Activated CD8-positive, alpha-beta memory T cell treated with anti-CD3 and anti-CD28 coated beads for 1 hour (primary cell): Measurements from ENCODE around the gene LYSMD4.

ENCODE experiments used
- DNase-seq, 2 donors: peaks; one replicate each; pipeline ENCODE4 v3.0.0-alpha.2; 2020; ENCODE audit warnings: low read depth in 1 of 2; ENCODE audit errors: extremely low read depth in 1 of 2

The LYSMD4 gene

GRCh38 chr15:99732124-99732750, 1.0 kb downstream of the LYSMD4 start:
- DNase-seq = no peak

GRCh38 chr15:99731336-99732123, 1.7 kb downstream of the LYSMD4 start:
- no peak for DNase-seq

- no peak for DNase-seq
Observed at GRCh38 chr15:99729920-99730319, 3.3 kb downstream of the LYSMD4 start.

GRCh38 chr15:99729327-99729726, 3.9 kb downstream of the LYSMD4 start:
- no peak for DNase-seq

- no peak for DNase-seq
Observed at GRCh38 chr15:99728916-99729315, 4.3 kb downstream of the LYSMD4 start.

- no peak for DNase-seq
Observed at GRCh38 chr15:99727733-99728132, 5.5 kb downstream of the LYSMD4 start.

- no peak for DNase-seq
Observed at GRCh38 chr15:99727330-99727729, 5.9 kb downstream of the LYSMD4 start.

GRCh38 chr15:99726333-99726732, 6.9 kb downstream of the LYSMD4 start:
- no peak for DNase-seq

GRCh38 chr15:99722406-99722805, 10.8 kb downstream of the LYSMD4 start:
- DNase-seq = no peak

GRCh38 chr15:99721896-99722295, 11.3 kb downstream of the LYSMD4 start:
- DNase-seq = no peak

GRCh38 chr15:99721104-99721778, 12.0 kb downstream of the LYSMD4 start:
- DNase-seq = no peak

- no peak for DNase-seq
Observed at GRCh38 chr15:99720533-99720932, 12.7 kb downstream of the LYSMD4 start.

GRCh38 chr15:99719096-99719541, 14.1 kb downstream of the LYSMD4 start:
- DNase-seq = no peak

- DNase-seq = no peak
Observed at GRCh38 chr15:99718421-99718820, 14.8 kb downstream of the LYSMD4 start.

- DNase-seq = no peak
Observed at GRCh38 chr15:99717161-99718009, 15.9 kb downstream of the LYSMD4 start.

- no peak for DNase-seq
Observed at GRCh38 chr15:99716540-99717095, 16.6 kb downstream of the LYSMD4 start.

- DNase-seq = no peak
Observed at GRCh38 chr15:99712415-99712814, 20.8 kb downstream of the LYSMD4 start.

GRCh38 chr15:99711625-99712024, 21.6 kb downstream of the LYSMD4 start:
- no peak for DNase-seq

GRCh38 chr15:99709243-99709986, 23.8 kb downstream of the LYSMD4 start:
- no peak for DNase-seq

GRCh38 chr15:99708563-99708962, 24.7 kb downstream of the LYSMD4 start:
- DNase-seq = no peak
